HepG2 (cell line): ENCODE measurements around the gene ARID3C. TPM values are rescaled to one million over a fixed set of nuclear protein-coding genes. Genes with fewer than 3 reads are reported as not detected.

Experiments used
- BRD4 ChIP-seq: sonication (generic); formaldehyde crosslinking; IDR thresholded peaks from 2 replicates; pipeline ENCODE4 v1.4.0; 2020; ENCODE audit warnings: missing genetic modification reagents
- DBP ChIP-seq: sonication (generic); formaldehyde crosslinking; IDR thresholded peaks from 2 replicates; pipeline ENCODE4 v1.4.0; 2020; ENCODE audit warnings: missing genetic modification reagents; ENCODE audit errors: not compliant biosample characterization
- IKZF1 ChIP-seq: fragments of 450-650 bp; IDR thresholded peaks from 2 replicates; pipeline ENCODE4 v1.7.1; 2016
- NR2F1 ChIP-seq, 2 experiments: fragments of 450-650 bp in 1 of 2; formaldehyde crosslinking in 1 of 2; IDR thresholded peaks; 2 replicates each; pipeline versions ENCODE4 v1.5.0 to v1.6.1; 2016 to 2020; ENCODE audit warnings: mild to moderate bottlenecking in 1 of 2, missing compliant biosample characterization in 1 of 2, missing genetic modification reagents in 1 of 2, moderate library complexity in 1 of 2
- SNAI1 ChIP-seq: sonication (generic); formaldehyde crosslinking; IDR thresholded peaks from 2 replicates; pipeline ENCODE4 v1.5.0; 2020; ENCODE audit warnings: mild to moderate bottlenecking, missing genetic modification reagents, borderline replicate concordance
- TBX2 ChIP-seq: sonication (generic); formaldehyde crosslinking; IDR thresholded peaks from 2 replicates; pipeline ENCODE4 v1.5.0; 2020; ENCODE audit warnings: missing genetic modification reagents, mild to moderate bottlenecking, borderline replicate concordance
- polyA plus RNA-seq, 8 experiments: library from polyadenylated mRNA; depleted of rRNA in 3 of 8; stranded (reverse) in 7 of 8; unstranded in 1 of 8; fragments of >200 nt; fragmentation: Illumina TruSeq in 4 of 8; extraction: Trizol in 4 of 8; gene quantifications; 2 replicates each; pipeline versions ENCODE4 v1.2.1 to v1.2.3, GENCODE V29; 2011 to 2016; ENCODE audit warnings: low read depth in 4 of 8, missing spikeins in 1 of 8, mixed read lengths in 1 of 8; ENCODE audit not compliant: insufficient read depth in 1 of 8
- total RNA-seq, 5 experiments: library from RNA; depleted of rRNA; stranded (reverse); fragments of >200 nt; fragmentation: Illumina TruSeq; extraction: Trizol; gene quantifications; 2 replicates each; pipeline ENCODE4 v1.2.3, GENCODE V29; 2016; ENCODE audit warnings: low read depth in 1 of 5
- TF ChIP-seq, protein P1 (sequence below): sonication (generic); formaldehyde crosslinking; IDR thresholded peaks from 2 replicates; pipeline ENCODE4 v1.4.0; 2020; ENCODE audit warnings: mild to moderate bottlenecking, missing genetic modification reagents

Gene ARID3C
- total and polyA plus RNA-seq, 2 of the 13 experiments (the other 11 are each of a cell fraction or from before 2014, with no cell fraction given): not detected

DNA sequence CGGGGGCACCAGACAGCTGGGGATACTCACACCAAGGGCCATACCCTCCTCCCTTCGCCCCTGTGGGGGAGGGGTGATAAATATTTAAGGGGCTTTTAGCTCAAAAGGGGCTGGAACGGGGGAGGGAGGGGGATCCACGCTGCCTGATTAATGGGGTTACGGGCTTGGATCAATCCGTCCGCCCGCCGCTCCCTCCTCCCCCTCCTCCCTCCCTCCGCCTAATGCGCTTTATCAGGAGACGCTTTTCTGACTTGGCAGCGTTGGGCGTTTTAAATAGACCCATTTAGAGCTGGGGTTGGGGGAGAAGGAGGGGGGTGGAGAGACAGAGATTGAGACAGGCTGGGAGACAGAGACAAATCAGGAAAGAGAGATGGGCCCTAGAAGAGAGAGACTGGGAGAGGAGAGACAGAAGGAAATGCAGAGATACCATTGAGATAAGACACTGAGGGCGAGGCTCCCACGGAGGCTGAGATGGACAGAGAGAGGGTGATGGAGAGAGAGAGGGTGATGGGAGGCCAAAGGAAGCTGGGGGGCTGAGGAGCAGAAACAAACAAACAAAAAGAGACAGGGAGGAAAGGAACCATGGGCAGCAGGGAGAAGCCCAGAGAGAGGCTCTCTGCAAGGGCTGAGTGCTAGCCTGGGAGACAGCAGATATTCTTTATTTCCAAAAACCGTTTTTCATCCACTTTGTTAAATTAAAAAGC is 49.6 kb downstream of the ARID3C start (continued):
- TF ChIP-seq, protein P1, sequence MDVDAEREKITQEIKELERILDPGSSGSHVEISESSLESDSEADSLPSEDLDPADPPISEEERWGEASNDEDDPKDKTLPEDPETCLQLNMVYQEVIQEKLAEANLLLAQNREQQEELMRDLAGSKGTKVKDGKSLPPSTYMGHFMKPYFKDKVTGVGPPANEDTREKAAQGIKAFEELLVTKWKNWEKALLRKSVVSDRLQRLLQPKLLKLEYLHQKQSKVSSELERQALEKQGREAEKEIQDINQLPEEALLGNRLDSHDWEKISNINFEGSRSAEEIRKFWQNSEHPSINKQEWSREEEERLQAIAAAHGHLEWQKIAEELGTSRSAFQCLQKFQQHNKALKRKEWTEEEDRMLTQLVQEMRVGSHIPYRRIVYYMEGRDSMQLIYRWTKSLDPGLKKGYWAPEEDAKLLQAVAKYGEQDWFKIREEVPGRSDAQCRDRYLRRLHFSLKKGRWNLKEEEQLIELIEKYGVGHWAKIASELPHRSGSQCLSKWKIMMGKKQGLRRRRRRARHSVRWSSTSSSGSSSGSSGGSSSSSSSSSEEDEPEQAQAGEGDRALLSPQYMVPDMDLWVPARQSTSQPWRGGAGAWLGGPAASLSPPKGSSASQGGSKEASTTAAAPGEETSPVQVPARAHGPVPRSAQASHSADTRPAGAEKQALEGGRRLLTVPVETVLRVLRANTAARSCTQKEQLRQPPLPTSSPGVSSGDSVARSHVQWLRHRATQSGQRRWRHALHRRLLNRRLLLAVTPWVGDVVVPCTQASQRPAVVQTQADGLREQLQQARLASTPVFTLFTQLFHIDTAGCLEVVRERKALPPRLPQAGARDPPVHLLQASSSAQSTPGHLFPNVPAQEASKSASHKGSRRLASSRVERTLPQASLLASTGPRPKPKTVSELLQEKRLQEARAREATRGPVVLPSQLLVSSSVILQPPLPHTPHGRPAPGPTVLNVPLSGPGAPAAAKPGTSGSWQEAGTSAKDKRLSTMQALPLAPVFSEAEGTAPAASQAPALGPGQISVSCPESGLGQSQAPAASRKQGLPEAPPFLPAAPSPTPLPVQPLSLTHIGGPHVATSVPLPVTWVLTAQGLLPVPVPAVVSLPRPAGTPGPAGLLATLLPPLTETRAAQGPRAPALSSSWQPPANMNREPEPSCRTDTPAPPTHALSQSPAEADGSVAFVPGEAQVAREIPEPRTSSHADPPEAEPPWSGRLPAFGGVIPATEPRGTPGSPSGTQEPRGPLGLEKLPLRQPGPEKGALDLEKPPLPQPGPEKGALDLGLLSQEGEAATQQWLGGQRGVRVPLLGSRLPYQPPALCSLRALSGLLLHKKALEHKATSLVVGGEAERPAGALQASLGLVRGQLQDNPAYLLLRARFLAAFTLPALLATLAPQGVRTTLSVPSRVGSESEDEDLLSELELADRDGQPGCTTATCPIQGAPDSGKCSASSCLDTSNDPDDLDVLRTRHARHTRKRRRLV: no peak
- TF ChIP-seq BRD4 (CRISPR knock-in tag) (no peak), IKZF1 (no peak), TBX2 (CRISPR knock-in tag) (no peak), SNAI1 (CRISPR knock-in tag) (no peak), DBP (CRISPR knock-in tag) (no peak), NR2F1 (CRISPR knock-in tag; IDR thresholded peaks at IDR 0.05) (no peak)
